ENCODE results near the gene CENPK.
A peak's percentile ranks its signal among the peaks of the same experiment; 100 is the strongest.
"Not testable (repeated sequence)": the region's sequence is repeated elsewhere in the genome, so short reads cannot be mapped to it uniquely, and the experiment has no call there.

Gene CENPK

GRCh38 chr5:65489119-65489518, 73.8 kb downstream of the CENPK start:
- no peak for DNase-seq

GRCh38 chr5:65488038-65488687, 74.8 kb downstream of the CENPK start:
- DNase-seq, result not testable (repeated sequence)

GRCh38 chr5:65486803-65487202, 76.2 kb downstream of the CENPK start:
- DNase-seq, result not testable (repeated sequence)

GRCh38 chr5:65485405-65485804, 77.6 kb downstream of the CENPK start:
- no peak for DNase-seq

GRCh38 chr5:65483546-65484346, 79.2 kb downstream of the CENPK start:
- DNase-seq, result peak; percentile 87

- DNase-seq, result peak; percentile 92
These were observed 80.0 kb downstream of the CENPK start for GRCh38 chr5:65482736-65483545.

- peak; percentile 90 for DNase-seq
These were observed 80.7 kb downstream of the CENPK start for GRCh38 chr5:65482296-65482735.

- DNase-seq, result peak; percentile 94
These were observed 81.2 kb downstream of the CENPK start, which contains the start of gene ADAMTS6 for GRCh38 chr5:65481635-65482295. TSS of gene ADAMTS6 (minus strand) at chr5:65481920. CDS start at chr5:65473673, 8,247 bp downstream.

GRCh38 chr5:65481171-65481581, 81.8 kb downstream of the CENPK start:
- DNase-seq, result no peak

- peak; percentile 85 for DNase-seq
These were observed 82.6 kb downstream of the CENPK start for GRCh38 chr5:65480306-65480865.

- DNase-seq, result peak; percentile 45
These were observed 83.4 kb downstream of the CENPK start for GRCh38 chr5:65479527-65479926.

GRCh38 chr5:65478336-65478735, 84.6 kb downstream of the CENPK start:
- DNase-seq, result no peak

- peak; percentile 21 for DNase-seq
These were observed 87.1 kb downstream of the CENPK start for GRCh38 chr5:65475895-65476294.

GRCh38 chr5:65475336-65475735, 87.6 kb downstream of the CENPK start:
- DNase-seq, result no peak

- no peak for DNase-seq
These were observed 88.7 kb downstream of the CENPK start for GRCh38 chr5:65474130-65474711.

GRCh38 chr5:65468633-65469032, 94.3 kb downstream of the CENPK start:
- no peak for DNase-seq
